Retina (tissue), 1 donor: ENCODE data around the gene LDLRAD4.
"Not testable (repeated sequence)": the region's sequence is repeated elsewhere in the genome, so short reads cannot be mapped to it uniquely, and the experiment has no call there.

Experiments
- DNase-seq: peaks from one replicate; pipeline ENCODE4 v3.0.0-alpha.2; 2016

Gene LDLRAD4

DNA sequence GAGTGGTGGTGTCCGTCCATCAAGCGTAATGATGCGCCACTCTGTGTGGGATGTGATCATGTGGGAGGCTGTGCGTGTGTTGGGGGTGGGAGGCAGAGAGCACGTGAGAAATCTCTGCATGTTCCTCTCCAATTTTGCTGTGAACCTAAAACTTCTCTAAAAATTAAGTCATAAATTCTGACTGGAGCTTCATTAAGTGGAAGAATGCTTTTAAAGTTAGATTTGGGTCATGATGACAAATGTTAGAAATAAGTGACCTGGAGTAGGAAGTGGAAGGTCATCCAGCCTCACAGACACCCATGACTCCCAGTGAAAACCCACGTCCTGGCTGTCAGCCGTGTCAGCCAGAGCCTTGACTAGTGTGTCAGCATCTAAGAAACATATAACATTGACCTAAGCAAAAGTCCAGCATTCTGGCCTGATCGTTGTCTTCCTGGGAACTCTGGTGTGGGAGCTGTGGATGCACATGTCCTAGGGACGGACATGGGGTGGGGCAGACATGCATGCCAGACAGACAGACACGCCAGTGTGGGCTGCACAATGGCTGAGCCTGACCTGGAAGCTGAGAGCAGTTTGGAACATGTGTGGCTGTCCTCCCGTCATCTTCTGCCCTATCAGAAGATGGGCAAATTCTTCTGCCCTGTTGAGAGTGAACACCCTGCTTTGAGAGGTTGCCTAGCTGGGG, 262.2 kb downstream of the LDLRAD4 start:
- DNase-seq: no peak

- DNase-seq: no peak
Measured at GRCh38 chr18:13481331-13481730, 262.8 kb downstream of the LDLRAD4 start.

- DNase-seq: no peak
Measured at GRCh38 chr18:13481820-13482617, 263.5 kb downstream of the LDLRAD4 start.

DNA sequence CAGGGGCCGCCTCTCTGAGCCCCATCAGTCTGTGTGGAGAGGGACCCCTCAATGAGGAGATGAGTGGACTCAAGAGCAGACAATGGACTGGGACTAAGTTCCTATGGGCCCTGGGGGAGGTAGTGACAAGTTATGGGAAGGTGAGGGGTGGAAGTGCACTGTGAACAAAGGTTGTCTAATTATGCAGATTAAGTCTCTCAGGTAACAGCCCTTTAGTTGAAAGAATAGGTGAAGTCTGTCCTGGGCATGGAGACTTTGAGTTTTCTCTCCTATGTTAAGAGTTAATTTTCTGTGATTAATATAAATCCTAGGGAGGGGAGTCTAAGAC, 264.0 kb downstream of the LDLRAD4 start:
- DNase-seq: no peak

GRCh38 chr18:13483316-13484270, 265.0 kb downstream of the LDLRAD4 start:
- DNase-seq: no peak

DNA sequence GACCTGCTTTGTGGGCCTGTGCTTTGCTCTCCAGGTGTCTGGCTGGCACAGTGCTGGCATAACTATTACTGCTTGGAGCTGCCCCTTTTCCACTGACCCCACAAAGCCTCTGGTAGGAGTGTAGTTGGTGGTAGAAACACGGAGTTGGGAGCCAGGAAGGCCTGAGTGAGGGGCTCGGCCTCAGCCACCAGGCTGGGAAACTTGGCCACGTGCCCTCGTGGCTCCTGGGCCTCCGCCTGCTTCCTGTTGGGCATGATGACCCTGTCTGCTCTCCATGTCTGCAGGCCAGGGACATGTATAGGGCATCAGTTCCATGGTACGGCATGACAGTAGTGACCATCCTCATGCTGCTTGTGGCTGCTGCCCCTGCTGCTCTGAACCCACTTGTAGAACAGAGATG, 266.6 kb downstream of the LDLRAD4 start:
- DNase-seq: no peak

DNA sequence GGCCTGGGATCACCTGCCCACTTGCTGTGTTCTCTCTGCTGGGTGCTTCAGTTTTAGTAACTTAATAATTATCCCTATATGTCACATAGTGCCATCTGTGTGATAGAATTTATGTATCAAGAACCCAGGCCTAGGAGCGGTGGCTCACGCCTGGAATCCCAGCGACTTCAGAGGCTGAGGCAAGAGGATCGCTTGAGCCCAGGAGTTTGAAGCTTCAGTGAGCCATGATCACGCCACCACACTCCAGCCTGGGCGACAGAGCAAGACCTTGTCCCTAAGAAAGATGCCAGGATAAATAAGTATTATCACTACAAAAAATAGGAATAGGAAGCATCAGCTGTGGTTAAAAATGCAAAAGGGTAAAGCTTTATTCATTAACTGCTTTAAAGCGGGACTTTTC, 267.0 kb downstream of the LDLRAD4 start:
- DNase-seq: no peak

DNA sequence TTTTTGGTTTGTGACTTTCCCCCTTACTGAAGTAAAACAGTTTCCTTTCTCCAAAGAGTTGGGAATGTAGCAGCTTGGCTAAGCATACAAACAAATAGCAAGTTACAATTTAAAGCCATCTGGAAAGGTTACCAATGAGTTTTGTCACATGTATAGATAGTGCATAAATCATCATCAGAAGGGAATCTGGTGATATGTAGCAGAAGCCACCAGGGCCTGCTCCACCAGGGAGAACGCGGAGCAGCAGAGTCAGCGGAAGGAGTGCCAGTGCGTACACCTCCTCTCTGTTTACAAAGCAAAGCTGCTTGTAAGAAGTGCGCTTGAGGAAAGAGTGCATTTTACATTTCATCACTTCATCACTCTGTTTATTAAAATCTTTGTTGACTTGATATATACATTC, 267.7 kb downstream of the LDLRAD4 start:
- no peak for DNase-seq

DNA sequence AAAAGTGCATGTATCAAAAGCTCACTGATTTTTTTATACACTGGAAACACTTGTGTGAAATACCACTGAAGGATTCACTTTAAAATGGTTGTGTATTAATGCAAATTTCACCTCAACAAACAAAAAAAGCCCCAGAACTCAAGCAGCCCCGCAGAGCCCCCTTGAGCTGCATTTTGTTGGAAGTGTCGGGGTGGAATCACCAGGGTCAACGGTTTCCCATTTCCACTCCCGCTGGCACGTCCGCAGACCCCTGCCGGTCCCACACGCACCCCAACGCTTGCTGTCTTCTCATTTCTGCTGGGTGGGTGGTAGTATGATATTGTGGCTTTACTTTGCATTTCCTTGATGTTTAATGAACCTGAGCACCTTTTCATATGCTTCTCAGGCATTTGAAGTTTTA, 268.1 kb downstream of the LDLRAD4 start:
- DNase-seq: no peak

DNA sequence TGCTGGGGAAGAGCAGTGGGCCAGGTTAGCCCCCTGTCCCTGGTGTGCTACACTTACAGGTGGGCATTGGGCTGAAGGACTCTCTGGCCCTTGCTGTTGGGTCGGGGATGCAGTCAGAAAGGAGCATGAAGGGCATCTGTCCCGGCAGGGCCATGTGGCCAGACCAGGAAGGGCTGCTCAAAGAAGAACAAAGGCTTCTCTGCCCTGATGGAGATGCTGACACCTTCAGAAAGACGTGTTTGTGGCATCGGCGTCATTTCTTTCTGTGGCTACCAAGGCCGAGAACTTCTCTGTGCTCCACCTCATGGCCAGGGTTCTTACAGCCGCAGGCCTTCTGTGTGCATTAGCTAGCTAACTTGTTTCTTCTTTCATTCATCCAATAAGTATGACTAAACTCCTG, 268.7 kb downstream of the LDLRAD4 start:
- no peak for DNase-seq

DNA sequence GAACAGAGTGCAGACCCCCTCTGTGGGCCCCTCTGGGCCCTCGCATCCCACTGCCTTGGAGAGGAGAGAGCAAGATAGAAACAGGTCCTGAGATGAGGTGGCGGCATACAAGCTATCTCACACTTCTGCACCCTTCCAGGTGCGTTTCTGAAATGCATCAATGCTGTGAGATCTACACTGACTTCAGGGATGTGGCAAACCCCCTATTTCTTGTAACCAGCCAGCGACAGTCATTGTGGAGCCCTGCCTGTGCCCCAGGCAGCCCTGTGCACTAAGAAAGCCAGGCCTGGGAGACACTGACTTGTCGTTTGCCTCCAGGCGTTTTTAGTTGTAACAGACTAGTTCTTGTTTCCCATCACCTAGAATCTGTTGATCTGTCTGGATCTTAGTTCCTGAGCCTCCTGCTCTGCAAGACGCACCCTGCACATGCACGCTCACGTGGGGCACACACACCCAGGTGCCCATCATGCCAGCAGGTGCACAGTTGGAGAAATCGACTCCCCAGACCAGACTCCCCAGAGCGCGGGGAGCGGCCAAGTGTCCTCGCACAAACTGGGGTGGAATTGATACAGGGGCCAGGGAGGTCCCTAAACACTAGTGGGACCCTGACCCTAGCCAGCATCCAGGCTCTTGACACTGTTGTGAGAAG, 269.8 kb downstream of the LDLRAD4 start:
- no peak for DNase-seq

- not testable (repeated sequence) for DNase-seq
Measured at GRCh38 chr18:13489303-13489702, 270.7 kb downstream of the LDLRAD4 start.

DNA sequence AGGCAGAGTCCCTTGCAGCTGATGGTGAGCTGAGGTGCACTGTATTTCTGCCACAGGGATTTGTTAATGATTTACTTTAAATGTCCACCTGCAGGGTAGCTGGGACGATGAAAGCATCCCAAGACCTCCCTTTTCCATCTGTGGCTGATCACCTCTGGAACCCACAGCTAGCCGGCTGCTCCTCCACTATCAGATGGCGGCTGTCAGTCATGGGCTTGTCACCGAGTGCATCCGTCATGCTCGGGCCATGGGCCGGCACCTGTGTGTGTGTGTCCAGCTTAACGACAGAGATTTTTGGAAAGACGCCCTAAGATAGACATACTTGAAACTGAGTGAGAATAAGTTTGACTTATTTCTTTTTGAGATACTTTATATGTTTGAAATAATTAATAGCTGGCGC, 272.6 kb downstream of the LDLRAD4 start:
- no peak for DNase-seq

DNA sequence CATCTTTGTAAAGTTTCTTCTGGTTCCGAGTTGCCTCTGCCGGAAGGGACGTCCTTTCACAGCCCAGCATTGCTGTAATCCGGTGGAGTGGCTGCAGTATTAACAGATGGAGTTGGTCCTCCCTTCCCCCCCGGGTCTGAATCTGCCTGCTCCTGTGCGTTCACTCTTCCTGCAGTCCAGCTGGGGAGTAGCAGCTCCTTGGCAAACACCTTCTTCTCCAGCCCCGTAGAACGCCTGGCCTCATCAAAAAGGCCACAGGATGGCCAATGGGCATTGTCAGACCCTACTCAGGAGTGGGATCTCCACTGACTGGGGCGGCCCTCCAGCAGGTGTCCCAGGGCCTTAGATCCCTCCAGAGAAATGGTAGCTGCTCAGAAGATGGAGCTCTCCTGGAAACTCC, 273.8 kb downstream of the LDLRAD4 start:
- no peak for DNase-seq

DNA sequence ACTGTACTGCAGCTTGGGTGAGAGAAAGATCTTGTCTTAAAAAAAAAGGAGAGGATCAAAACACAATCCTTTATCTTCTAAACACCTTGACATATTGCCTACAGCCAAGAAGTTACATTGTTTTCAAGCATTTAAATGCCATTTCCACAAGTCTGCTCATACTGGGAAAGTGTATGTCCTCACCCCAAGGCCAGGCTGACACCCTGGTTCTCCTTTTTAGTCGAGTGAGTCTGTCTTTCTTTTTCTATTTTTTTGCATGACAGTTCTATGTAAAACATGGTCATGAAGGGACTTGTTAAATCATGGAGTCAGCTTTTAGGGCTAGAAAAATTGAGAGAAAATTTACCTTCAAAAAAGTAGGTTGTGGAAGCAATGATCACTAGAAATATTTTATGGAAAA, 274.5 kb downstream of the LDLRAD4 start:
- DNase-seq: no peak

DNA sequence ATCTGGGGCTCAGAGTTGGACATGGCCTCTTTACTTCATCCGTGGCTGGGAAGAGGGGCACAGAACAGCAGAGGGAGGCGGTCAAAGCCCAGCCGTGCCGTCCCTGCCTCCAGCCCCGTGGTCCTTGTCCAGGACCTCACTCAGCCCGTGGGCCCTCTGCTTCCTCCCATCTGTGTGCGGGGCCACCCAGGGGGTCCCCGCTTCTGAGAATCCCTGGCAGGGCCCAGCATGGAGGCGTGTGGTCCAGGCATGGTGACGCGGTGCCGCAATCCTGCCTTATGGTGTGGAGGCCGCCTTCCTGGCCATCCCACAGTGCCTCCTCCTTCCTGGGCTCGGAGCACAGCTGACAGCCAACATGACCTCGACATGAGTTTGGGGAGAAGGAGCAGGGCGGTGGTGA, 275.2 kb downstream of the LDLRAD4 start:
- no peak for DNase-seq

DNA sequence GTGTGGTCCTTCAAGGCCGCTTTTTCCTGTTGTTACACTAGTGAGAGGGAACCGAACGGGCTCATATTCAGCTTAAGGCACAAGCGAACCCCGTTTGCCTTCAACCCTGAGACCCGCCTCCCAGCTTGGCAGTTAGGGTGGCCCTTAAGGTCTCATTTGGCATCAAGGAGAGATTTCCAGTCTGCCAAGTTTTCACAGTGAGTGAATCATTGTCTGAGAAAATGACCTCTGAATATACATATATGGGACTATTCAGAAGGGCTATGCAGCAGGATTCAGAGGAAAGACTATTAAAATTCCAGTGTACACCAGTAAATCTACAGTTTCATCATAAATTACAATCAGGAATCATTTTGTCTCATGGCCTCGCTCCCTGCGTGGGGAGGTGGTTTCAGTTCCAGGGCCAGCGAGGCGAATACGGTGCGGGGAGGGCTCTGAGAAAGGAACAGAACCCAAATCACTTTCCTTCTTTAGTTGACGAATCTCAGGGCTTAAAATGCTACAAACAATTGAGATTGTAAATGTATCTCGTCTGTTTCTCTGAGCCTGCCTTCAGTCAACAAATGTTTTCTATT, 276.4 kb downstream of the LDLRAD4 start:
- DNase-seq: no peak

DNA sequence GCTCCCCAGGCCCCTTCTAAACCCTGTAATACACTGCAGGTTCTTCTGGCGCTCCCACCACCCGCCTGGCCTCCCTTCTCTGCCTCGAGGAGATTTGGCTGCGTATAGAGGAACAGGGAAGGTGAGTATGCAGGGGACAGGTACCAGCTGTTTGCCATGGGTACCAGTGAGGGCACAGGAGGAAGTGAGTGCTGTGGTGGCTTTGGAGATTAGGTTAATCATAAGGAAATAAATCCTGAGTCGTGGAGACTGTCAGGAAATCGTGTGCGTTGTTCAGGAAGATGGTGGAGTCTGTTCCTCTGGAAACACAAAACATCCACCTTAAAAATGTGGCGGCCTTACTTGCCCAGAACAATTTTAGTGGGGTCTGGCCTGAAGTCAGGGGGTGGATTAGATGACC, 277.4 kb downstream of the LDLRAD4 start:
- no peak for DNase-seq

GRCh38 chr18:13496691-13497281, 278.2 kb downstream of the LDLRAD4 start:
- no peak for DNase-seq

DNA sequence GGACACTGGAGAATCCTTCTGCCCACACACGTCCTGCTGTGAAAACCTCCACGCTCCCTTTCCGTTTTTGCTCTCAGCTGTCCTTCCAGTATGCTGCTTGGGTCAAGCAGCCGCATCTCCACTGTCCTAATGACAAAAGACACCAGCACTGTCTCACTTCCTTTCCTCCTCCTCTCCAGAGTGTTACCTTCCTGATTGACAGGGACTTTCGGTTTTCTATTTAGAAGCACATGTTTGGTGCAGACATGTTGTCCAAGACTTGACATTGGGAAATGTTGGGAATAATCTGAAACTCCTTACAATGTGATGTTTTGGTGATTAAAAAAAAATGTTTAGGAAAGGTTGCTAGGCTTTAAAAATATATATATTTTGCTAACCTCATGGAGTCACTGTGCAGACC, 281.2 kb downstream of the LDLRAD4 start:
- no peak for DNase-seq

GRCh38 chr18:13500227-13500865, 281.8 kb downstream of the LDLRAD4 start:
- peak; percentile 64 for DNase-seq
